Transverse colon (tissue), 3 donors: ENCODE measurements around the gene BMPR2.

Experiments used
- POLR2A ChIP-seq: fragments of 450-650 bp; IDR thresholded peaks from one replicate; pipeline ENCODE4 v1.6.1; 2016; ENCODE audit warnings: antibody characterized with exemption, mild to moderate bottlenecking, moderate library complexity
- POLR2AphosphoS5 ChIP-seq, 3 donors: sonication (generic); formaldehyde crosslinking; IDR thresholded peaks; one replicate each; pipeline ENCODE4 v1.6.1; 2016; ENCODE audit warnings: antibody characterized with exemption in 3 of 3

- TF ChIP-seq POLR2A (no peak), POLR2AphosphoS5 (IDR thresholded peaks at IDR 0.05) (no peak)
Observed at GRCh38 chr2:202605174-202605573, 229.0 kb downstream of the BMPR2 start.
